AG09309 (cell line): ENCODE results near the gene UBN2.

Experiments used
- DNase-seq: peaks from one replicate; pipeline ENCODE4 v3.0.0-alpha.2; 2010; ENCODE audit warnings: low read depth
- H3K4me3 ChIP-seq: 2 replicates; pipeline ENCODE4 v1.5.1; 2011; ENCODE audit warnings: mild to moderate bottlenecking, low read depth, low read length, moderate library complexity; ENCODE audit not compliant: control insufficient read depth
- TF ChIP-seq, protein P1 (sequence below): IDR thresholded peaks from 2 replicates; pipeline ENCODE4 v1.5.1; 2011; ENCODE audit warnings: mild to moderate bottlenecking, low read depth, low read length, inconsistent platforms; ENCODE audit not compliant: insufficient read depth, control insufficient read depth; ENCODE audit errors: missing control alignments

UBN2 gene

DNA sequence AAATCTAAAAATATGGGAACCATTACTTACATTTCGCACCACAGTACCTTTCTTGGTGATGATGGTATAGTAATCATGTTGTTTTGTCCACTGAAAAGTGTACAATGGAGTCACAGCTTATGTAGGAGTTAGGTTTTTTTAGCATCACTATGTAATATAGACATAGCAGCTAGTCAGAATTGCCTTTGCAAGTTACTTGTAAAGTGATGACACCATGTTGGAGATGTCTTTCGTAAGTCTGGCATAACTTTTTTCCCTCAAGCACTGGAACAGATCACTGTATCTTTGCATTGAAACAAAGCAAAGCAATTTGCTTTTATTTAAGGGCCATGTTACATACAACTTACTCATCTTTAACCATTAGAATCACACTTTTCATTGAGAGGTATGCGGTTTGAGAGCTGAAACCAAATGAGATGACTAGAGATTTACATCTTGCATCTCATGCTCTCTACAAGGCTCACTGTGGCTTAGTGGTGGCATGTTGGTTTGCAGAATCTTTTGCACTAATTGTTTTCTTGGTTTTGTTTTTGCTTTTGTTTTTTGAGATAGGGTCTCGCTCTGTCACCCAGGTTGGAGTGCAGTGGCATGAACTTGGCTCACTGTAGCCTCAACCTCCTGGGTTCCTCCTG lies 18.3 kb downstream of the UBN2 start:
- H3K4me3 ChIP-seq: no peak overlapping the region
- DNase-seq: no peak
- TF ChIP-seq, protein P1, sequence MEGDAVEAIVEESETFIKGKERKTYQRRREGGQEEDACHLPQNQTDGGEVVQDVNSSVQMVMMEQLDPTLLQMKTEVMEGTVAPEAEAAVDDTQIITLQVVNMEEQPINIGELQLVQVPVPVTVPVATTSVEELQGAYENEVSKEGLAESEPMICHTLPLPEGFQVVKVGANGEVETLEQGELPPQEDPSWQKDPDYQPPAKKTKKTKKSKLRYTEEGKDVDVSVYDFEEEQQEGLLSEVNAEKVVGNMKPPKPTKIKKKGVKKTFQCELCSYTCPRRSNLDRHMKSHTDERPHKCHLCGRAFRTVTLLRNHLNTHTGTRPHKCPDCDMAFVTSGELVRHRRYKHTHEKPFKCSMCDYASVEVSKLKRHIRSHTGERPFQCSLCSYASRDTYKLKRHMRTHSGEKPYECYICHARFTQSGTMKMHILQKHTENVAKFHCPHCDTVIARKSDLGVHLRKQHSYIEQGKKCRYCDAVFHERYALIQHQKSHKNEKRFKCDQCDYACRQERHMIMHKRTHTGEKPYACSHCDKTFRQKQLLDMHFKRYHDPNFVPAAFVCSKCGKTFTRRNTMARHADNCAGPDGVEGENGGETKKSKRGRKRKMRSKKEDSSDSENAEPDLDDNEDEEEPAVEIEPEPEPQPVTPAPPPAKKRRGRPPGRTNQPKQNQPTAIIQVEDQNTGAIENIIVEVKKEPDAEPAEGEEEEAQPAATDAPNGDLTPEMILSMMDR: no peak

DNA sequence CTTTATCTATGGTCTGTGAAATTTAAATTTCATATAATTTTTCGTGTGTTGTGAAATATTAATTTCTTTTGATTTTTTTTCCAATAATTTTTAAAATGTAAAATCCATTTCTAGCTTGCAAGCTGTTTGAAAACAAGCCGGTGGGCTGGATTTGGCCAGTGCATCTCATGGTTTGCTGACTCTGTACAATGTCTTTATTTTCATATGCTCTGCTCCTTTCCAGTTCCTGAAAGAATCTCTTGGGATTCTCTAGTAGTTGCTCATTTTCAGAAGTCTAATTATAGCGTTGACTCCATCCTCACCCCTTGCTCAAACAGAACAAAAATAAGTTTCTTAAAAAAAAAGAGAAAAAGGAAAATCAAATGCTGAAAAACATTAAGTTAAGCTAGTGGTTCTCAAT lies 21.4 kb downstream of the UBN2 start:
- no peak for DNase-seq
- TF ChIP-seq, protein P1: no peak
- H3K4me3 ChIP-seq: no peak overlapping the region

DNA sequence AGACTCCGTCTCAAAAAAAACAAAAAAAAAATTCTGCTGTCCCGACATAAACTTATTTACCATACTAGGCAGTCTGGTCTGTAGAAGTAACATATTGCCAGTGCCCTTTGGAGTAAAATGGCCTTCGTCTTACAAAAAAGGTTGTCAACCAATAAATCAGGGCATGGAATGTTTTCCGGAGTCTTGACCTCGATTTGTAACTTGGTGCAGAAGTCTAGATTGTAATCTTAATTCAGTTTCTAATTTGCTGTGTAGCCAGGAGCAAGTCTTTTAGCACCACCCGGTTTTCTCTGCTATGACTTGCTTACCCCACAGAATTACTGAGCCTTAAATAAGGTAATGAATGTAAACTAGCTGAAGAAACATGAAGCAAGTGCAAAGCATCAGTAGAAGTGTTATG lies 23.2 kb downstream of the UBN2 start:
- DNase-seq: no peak
- no peak overlapping the region for H3K4me3 ChIP-seq
- TF ChIP-seq, protein P1: no peak

DNA sequence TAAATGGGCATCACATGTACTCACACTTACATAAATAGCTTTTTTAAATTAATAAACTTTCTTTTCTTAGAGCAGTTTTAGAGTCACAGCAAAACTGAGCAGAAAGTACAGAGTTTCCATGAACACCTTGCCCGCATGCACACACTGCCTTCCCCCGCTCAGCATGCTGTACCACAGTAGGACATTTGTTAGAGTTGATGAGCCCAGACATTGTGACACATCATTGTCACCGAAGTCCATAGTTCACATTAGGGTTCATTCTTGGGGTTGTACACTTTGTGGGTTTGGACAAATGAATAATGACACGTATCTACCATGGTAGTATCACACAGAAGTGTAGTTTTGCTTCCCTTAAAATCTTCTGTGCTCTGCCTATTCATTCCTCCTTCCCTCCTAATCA lies 23.7 kb downstream of the UBN2 start:
- no peak for DNase-seq
- H3K4me3 ChIP-seq: no peak overlapping the region
- TF ChIP-seq, protein P1: no peak

DNA sequence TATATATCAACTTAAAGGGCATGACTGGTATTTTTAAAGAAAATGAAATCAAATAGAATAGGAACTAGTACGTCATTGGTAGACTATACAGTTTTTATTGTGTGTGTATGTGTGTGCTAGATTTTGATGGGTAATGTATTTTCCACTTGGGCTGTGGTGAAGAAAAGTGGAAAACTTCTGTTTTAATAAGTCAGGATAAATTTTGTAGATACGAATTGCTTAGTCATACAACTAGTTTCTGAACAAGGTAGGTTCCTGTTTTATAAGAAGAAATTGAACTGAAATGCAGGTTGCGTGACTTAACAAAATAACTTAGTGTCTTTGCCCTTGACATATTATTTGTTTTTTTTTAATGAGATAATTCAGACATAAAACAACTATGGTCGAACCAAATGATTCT lies 24.3 kb downstream of the UBN2 start:
- H3K4me3 ChIP-seq: no peak overlapping the region
- TF ChIP-seq, protein P1: no peak
- no peak for DNase-seq

DNA sequence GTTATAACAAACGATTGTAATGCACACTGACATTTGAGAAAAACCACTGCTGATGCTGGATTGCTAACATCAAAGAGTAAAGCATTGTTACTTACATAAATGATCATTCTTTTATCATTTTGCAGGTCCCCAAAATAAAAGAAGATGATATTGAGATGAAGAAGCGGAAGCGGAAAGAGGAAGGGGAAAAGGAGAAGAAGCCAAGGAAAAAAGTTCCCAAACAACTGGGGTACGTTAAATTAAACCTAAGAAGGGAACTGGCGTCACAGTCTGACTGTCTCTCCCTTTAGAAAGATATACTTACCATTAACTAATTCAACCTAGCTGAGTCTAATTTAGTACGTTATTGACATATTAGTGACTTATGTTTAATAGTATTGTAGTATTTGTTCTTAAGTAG lies 28.1 kb downstream of the UBN2 start:
- DNase-seq: no peak
- no peak overlapping the region for H3K4me3 ChIP-seq
- TF ChIP-seq, protein P1: no peak

DNA sequence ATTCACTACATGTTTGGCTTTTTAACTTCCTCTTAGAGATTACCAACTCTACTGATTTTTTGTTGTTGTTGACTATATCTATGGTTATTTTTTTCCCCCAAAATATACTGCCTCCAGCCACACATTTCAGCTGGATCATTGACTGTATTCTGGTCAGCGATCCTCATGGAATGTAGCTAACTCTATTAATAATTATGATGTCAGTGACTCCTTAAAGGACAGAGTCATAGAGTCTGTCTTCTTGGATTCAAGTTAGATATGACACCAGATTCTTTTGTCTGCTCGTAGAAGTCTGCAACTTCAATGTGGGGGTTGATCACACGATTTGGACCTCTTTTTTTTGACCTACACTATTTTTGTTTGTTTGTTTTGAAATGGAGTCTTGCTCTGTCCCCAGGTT lies 33.2 kb downstream of the UBN2 start:
- DNase-seq: no peak
- TF ChIP-seq, protein P1: no peak
- no peak overlapping the region for H3K4me3 ChIP-seq
